Trophoblast cell (in vitro differentiated cells and primary cell): ENCODE data around the gene UMPS.
A peak's percentile ranks its signal among the peaks of the same experiment; 100 is the strongest.
"Not testable (repeated sequence)": the region's sequence is repeated elsewhere in the genome, so short reads cannot be mapped to it uniquely, and the experiment has no call there.

ENCODE experiments used
- DNase-seq, 2 donors: peaks; one replicate each; pipeline ENCODE4 v3.0.0-alpha.2; 2016
- H2AFZ ChIP-seq: 2 replicates; pipeline ENCODE4 v1.6.1; 2013; ENCODE audit warnings: low read length, moderate library complexity, mild to moderate bottlenecking; ENCODE audit not compliant: insufficient read depth, poor library complexity
- H2AK5ac ChIP-seq: 2 replicates; pipeline ENCODE4 v1.6.1; 2013; ENCODE audit warnings: mild to moderate bottlenecking, low read length
- H2BK120ac ChIP-seq: 2 replicates; pipeline ENCODE4 v1.6.1; 2013; ENCODE audit warnings: low read length, mild to moderate bottlenecking, moderate library complexity; ENCODE audit not compliant: insufficient read depth, poor library complexity
- H2BK12ac ChIP-seq: 2 replicates; pipeline ENCODE4 v1.6.1; 2013; ENCODE audit warnings: mild to moderate bottlenecking, low read length, moderate library complexity
- H2BK5ac ChIP-seq: 2 replicates; pipeline ENCODE4 v1.6.1; 2013; ENCODE audit warnings: low read length, low read depth, moderate library complexity, mild to moderate bottlenecking; ENCODE audit not compliant: poor library complexity
- H3K14ac ChIP-seq: 2 replicates; pipeline ENCODE4 v1.6.1; 2013; ENCODE audit warnings: mild to moderate bottlenecking, low read length
- H3K18ac ChIP-seq: 2 replicates; pipeline ENCODE4 v1.6.1; 2013; ENCODE audit warnings: mild to moderate bottlenecking, low read length
- H3K23ac ChIP-seq: 2 replicates; pipeline ENCODE4 v1.6.1; 2013; ENCODE audit warnings: low read length
- H3K27ac ChIP-seq: 2 replicates; pipeline ENCODE4 v1.5.1; 2013; ENCODE audit warnings: low read depth, mild to moderate bottlenecking, inconsistent platforms, low read length, moderate library complexity
- H3K27me3 ChIP-seq: 2 replicates; pipeline ENCODE4 v1.6.1; 2013; ENCODE audit warnings: inconsistent platforms, mild to moderate bottlenecking, low read length, moderate library complexity; ENCODE audit not compliant: insufficient read depth
- H3K36me3 ChIP-seq, 2 experiments: 1 replicate in 1 of 2; 2 replicates in 1 of 2; pipeline ENCODE4 v1.6.1; 2013; ENCODE audit warnings: low read length in 2 of 2, mild to moderate bottlenecking in 2 of 2, moderate library complexity in 1 of 2; ENCODE audit not compliant: insufficient read depth in 2 of 2, control insufficient read depth in 1 of 2
- H3K4ac ChIP-seq: 2 replicates; pipeline ENCODE4 v1.6.1; 2013; ENCODE audit warnings: low read depth, mild to moderate bottlenecking, low read length, moderate library complexity
- H3K4me1 ChIP-seq, 2 experiments: 1 replicate in 1 of 2; 2 replicates in 1 of 2; pipeline ENCODE4 v1.6.1; 2013; ENCODE audit warnings: low read length in 2 of 2, mild to moderate bottlenecking in 2 of 2, moderate library complexity in 1 of 2; ENCODE audit not compliant: insufficient read depth in 2 of 2, control insufficient read depth in 1 of 2
- H3K4me2 ChIP-seq: 2 replicates; pipeline ENCODE4 v1.6.1; 2013; ENCODE audit warnings: inconsistent platforms, mild to moderate bottlenecking, low read length, moderate library complexity
- H3K4me3 ChIP-seq: 2 replicates; pipeline ENCODE4 v1.5.1; 2013; ENCODE audit warnings: mild to moderate bottlenecking, low read depth, low read length, inconsistent platforms
- H3K79me1 ChIP-seq: one replicate; pipeline ENCODE4 v1.6.1; 2013; ENCODE audit warnings: low read length
- H3K79me2 ChIP-seq: 2 replicates; pipeline ENCODE4 v1.6.1; 2013; ENCODE audit warnings: low read length, mild to moderate bottlenecking; ENCODE audit not compliant: control insufficient read depth, insufficient read depth, poor library complexity
- H3K9ac ChIP-seq: 2 replicates; pipeline ENCODE4 v1.6.1; 2013; ENCODE audit warnings: mild to moderate bottlenecking, low read length
- H3K9me3 ChIP-seq: 2 replicates; pipeline ENCODE4 v1.6.1; 2013; ENCODE audit warnings: low read depth, mild to moderate bottlenecking, control low read depth, inconsistent platforms, low read length; ENCODE audit not compliant: insufficient read depth
- H4K12ac ChIP-seq: 2 replicates; pipeline ENCODE4 v1.6.1; 2013; ENCODE audit warnings: low read depth, mild to moderate bottlenecking, low read length, moderate library complexity
- H4K8ac ChIP-seq: 2 replicates; pipeline ENCODE4 v1.6.1; 2013; ENCODE audit warnings: low read depth, mild to moderate bottlenecking, low read length, moderate library complexity
- H4K91ac ChIP-seq: one replicate; pipeline ENCODE4 v1.6.1; 2013; ENCODE audit warnings: low read depth, mild to moderate bottlenecking, low read length, moderate library complexity
- WGBS: extraction: QIAGEN DNeasy Blood & Tissue Kit; methylation state at CpG from one replicate; pipeline ENCODE4 v1.1.7; 2013; ENCODE audit warnings: missing lambda C conversion rate; ENCODE audit not compliant: insufficient read length, insufficient coverage; ENCODE audit errors: extremely low coverage; 5-methylcytosine and 5-hydroxymethylcytosine counted together

The UMPS gene

GRCh38 chr3:124707223-124707622 lies 23.0 kb upstream of the UMPS start:
- H3K4me1 ChIP-seq, DNase-seq, H3K23ac ChIP-seq, H4K12ac ChIP-seq, H3K79me1 ChIP-seq, H2AFZ ChIP-seq, H3K4ac ChIP-seq, H3K9ac ChIP-seq, H3K36me3 ChIP-seq, H3K14ac ChIP-seq, H3K4me3 ChIP-seq, H3K18ac ChIP-seq, H3K9me3 ChIP-seq, H3K27me3 ChIP-seq, H2AK5ac ChIP-seq, H3K79me2 ChIP-seq: not testable (repeated sequence)
- Histone ChIP-seq H2BK120ac (peak overlapping the region; percentile 63), H3K27ac (peak overlapping the region; percentile 93), H2BK12ac (peak overlapping the region; percentile 79), H3K4me2 (peak overlapping the region; percentile 46), H2BK5ac (peak overlapping the region; percentile 59), H4K91ac (peak overlapping the region; percentile 77), H4K8ac (peak overlapping the region; percentile 34)
- WGBS: no CpG with 5 or more reads among the region's 2 CpGs

- peak; percentile 59 to 88 for DNase-seq
- Histone ChIP-seq H2BK12ac (peak overlapping the region; percentile 29), H4K91ac (no peak overlapping the region), H3K23ac (no peak overlapping the region), H3K27me3 (no peaks in the 10 kb centered on the region), H3K9ac (no peak overlapping the region), H3K79me1 (peaks cover 10% of the 10 kb centered on the region), H3K79me2 (no peaks in the 10 kb centered on the region), H3K4ac (no peak overlapping the region), H3K4me2 (peak overlapping the region; percentile 46), H3K4me3 (no peak overlapping the region), H2BK120ac (peak overlapping the region; percentile 63), H4K8ac (no peak overlapping the region), H2BK5ac (peak overlapping the region; percentile 73), H3K27ac (peak overlapping the region; percentile 93), H2AK5ac (no peak overlapping the region), H4K12ac (no peak overlapping the region), H3K14ac (peak overlapping the region; percentile 48), H3K36me3 (no peaks in the 10 kb centered on the region), H3K9me3 (no peaks in the 10 kb centered on the region), H3K4me1 (peaks cover 5 to 9% of the 10 kb centered on the region in 2 experiments), H2AFZ (no peak overlapping the region), H3K18ac (no peak overlapping the region)
- no CpG with 5 or more reads among the region's 1 CpG for WGBS
These were observed 22.6 kb upstream of the UMPS start for GRCh38 chr3:124707656-124708062.

GRCh38 chr3:124714223-124714853 lies 15.9 kb upstream of the UMPS start:
- H2AK5ac ChIP-seq: no peak overlapping the region
- H2AFZ ChIP-seq: no peak overlapping the region
- H3K14ac ChIP-seq: no peak overlapping the region
- no CpG with 5 or more reads among the region's 11 CpGs for WGBS
- H3K23ac ChIP-seq: no peak overlapping the region
- no peak overlapping the region for H3K9ac ChIP-seq
- H3K4me2 ChIP-seq: no peak overlapping the region
- H3K4me3 ChIP-seq: no peak overlapping the region
- H2BK5ac ChIP-seq: no peak overlapping the region
- H2BK12ac ChIP-seq: no peak overlapping the region
- H3K79me2 ChIP-seq: no peaks in the 10 kb centered on the region
- no peak overlapping the region for H3K27ac ChIP-seq
- H3K4ac ChIP-seq: no peak overlapping the region
- no peaks in the 10 kb centered on the region for H3K27me3 ChIP-seq
- no peak overlapping the region for H4K91ac ChIP-seq
- H2BK120ac ChIP-seq: no peak overlapping the region
- H3K9me3 ChIP-seq: no peaks in the 10 kb centered on the region
- H3K4me1 ChIP-seq: peaks cover 4 to 7% of the 10 kb centered on the region in 2 experiments
- H4K12ac ChIP-seq: no peak overlapping the region
- no peak overlapping the region for H4K8ac ChIP-seq
- no peaks in the 10 kb centered on the region for H3K79me1 ChIP-seq
- DNase-seq: no peak
- no peak overlapping the region for H3K18ac ChIP-seq
- H3K36me3 ChIP-seq: peaks cover 4 to 5% of the 10 kb centered on the region in 2 experiments

- H3K4me1 ChIP-seq: no peaks in the 10 kb centered on the region
These were observed 7.7 kb upstream of the UMPS start for GRCh38 chr3:124722589-124722988.

More at GRCh38 chr3:124722589-124722988, 7.7 kb upstream of the UMPS start:
- Histone ChIP-seq H3K9ac (no peak overlapping the region), H3K79me1 (no peaks in the 10 kb centered on the region), H3K18ac (no peak overlapping the region), H2BK120ac (no peak overlapping the region), H3K23ac (no peak overlapping the region), H3K36me3 (peaks cover 4 to 5% of the 10 kb centered on the region in 2 experiments), H3K4me2 (no peak overlapping the region), H3K27ac (no peak overlapping the region), H2AK5ac (no peak overlapping the region), H4K91ac (no peak overlapping the region), H4K12ac (no peak overlapping the region), H2BK12ac (no peak overlapping the region), H3K9me3 (no peaks in the 10 kb centered on the region), H3K4ac (no peak overlapping the region), H3K27me3 (no peaks in the 10 kb centered on the region), H3K4me3 (no peak overlapping the region), H4K8ac (no peak overlapping the region), H2AFZ (no peak overlapping the region), H3K14ac (no peak overlapping the region), H3K79me2 (no peaks in the 10 kb centered on the region), H2BK5ac (no peak overlapping the region)
- DNase-seq: no peak
- WGBS: no CpG with 5 or more reads among the region's 2 CpGs
